ENCODE results near the gene RASAL1. TPM values are rescaled to one million over a fixed set of nuclear protein-coding genes. Genes with fewer than 3 reads are reported as not detected.

RASAL1 gene
- total and polyA plus RNA-seq, 2 experiments from 2014 or later, result 2.7 to 8.2 TPM

DNA sequence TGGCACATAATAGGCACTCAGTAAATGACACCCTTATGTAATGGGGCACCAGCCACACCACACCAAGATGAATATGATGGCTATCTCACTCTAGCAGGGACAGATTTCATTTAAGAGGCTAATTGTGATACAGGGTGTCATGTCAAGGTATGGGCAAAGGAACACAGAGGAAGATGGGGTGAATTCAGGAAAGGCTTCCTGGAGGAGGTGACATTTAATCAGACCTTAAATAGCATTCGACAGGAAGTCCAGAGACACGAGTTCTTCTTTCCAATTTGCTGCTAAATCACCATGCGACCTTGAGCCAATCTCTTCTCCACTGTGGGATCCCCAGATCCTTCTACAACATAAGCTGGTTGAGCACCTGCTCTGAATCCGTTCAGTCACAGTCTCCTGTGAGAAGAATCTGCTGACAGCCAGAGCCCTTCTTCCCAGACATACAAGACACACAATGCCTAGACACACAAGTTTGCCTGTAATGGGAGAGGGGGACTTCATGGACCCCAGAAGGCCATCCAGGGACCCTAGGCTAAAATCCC lies 80.5 kb downstream of the RASAL1 start:
- no peak for TF ChIP-seq NANOG (IDR thresholded peaks at IDR 0.05; ENCODE audit: borderline replicate concordance)
- TF ChIP-seq EZH2 (IDR thresholded peaks at IDR 0.05; ENCODE audit: low read depth, unreplicated experiment), result no peak
- TF ChIP-seq CREB1 (CRISPR knock-in tag; IDR thresholded peaks at IDR 0.05; ENCODE audit: low read depth), result no peak
- TF ChIP-seq POLR2AphosphoS5 (IDR thresholded peaks at IDR 0.05; ENCODE audit: low read depth), result no peak
- TF ChIP-seq, protein P1, sequence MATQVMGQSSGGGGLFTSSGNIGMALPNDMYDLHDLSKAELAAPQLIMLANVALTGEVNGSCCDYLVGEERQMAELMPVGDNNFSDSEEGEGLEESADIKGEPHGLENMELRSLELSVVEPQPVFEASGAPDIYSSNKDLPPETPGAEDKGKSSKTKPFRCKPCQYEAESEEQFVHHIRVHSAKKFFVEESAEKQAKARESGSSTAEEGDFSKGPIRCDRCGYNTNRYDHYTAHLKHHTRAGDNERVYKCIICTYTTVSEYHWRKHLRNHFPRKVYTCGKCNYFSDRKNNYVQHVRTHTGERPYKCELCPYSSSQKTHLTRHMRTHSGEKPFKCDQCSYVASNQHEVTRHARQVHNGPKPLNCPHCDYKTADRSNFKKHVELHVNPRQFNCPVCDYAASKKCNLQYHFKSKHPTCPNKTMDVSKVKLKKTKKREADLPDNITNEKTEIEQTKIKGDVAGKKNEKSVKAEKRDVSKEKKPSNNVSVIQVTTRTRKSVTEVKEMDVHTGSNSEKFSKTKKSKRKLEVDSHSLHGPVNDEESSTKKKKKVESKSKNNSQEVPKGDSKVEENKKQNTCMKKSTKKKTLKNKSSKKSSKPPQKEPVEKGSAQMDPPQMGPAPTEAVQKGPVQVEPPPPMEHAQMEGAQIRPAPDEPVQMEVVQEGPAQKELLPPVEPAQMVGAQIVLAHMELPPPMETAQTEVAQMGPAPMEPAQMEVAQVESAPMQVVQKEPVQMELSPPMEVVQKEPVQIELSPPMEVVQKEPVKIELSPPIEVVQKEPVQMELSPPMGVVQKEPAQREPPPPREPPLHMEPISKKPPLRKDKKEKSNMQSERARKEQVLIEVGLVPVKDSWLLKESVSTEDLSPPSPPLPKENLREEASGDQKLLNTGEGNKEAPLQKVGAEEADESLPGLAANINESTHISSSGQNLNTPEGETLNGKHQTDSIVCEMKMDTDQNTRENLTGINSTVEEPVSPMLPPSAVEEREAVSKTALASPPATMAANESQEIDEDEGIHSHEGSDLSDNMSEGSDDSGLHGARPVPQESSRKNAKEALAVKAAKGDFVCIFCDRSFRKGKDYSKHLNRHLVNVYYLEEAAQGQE (IDR thresholded peaks at IDR 0.05; ENCODE audit: unreplicated experiment), result no peak
- TF ChIP-seq, protein P2, sequence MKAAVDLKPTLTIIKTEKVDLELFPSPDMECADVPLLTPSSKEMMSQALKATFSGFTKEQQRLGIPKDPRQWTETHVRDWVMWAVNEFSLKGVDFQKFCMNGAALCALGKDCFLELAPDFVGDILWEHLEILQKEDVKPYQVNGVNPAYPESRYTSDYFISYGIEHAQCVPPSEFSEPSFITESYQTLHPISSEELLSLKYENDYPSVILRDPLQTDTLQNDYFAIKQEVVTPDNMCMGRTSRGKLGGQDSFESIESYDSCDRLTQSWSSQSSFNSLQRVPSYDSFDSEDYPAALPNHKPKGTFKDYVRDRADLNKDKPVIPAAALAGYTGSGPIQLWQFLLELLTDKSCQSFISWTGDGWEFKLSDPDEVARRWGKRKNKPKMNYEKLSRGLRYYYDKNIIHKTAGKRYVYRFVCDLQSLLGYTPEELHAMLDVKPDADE (IDR thresholded peaks at IDR 0.05), result no peak
- TF ChIP-seq JUNB (IDR thresholded peaks at IDR 0.05; ENCODE audit: unreplicated experiment), result no peak
- TF ChIP-seq, protein P3, sequence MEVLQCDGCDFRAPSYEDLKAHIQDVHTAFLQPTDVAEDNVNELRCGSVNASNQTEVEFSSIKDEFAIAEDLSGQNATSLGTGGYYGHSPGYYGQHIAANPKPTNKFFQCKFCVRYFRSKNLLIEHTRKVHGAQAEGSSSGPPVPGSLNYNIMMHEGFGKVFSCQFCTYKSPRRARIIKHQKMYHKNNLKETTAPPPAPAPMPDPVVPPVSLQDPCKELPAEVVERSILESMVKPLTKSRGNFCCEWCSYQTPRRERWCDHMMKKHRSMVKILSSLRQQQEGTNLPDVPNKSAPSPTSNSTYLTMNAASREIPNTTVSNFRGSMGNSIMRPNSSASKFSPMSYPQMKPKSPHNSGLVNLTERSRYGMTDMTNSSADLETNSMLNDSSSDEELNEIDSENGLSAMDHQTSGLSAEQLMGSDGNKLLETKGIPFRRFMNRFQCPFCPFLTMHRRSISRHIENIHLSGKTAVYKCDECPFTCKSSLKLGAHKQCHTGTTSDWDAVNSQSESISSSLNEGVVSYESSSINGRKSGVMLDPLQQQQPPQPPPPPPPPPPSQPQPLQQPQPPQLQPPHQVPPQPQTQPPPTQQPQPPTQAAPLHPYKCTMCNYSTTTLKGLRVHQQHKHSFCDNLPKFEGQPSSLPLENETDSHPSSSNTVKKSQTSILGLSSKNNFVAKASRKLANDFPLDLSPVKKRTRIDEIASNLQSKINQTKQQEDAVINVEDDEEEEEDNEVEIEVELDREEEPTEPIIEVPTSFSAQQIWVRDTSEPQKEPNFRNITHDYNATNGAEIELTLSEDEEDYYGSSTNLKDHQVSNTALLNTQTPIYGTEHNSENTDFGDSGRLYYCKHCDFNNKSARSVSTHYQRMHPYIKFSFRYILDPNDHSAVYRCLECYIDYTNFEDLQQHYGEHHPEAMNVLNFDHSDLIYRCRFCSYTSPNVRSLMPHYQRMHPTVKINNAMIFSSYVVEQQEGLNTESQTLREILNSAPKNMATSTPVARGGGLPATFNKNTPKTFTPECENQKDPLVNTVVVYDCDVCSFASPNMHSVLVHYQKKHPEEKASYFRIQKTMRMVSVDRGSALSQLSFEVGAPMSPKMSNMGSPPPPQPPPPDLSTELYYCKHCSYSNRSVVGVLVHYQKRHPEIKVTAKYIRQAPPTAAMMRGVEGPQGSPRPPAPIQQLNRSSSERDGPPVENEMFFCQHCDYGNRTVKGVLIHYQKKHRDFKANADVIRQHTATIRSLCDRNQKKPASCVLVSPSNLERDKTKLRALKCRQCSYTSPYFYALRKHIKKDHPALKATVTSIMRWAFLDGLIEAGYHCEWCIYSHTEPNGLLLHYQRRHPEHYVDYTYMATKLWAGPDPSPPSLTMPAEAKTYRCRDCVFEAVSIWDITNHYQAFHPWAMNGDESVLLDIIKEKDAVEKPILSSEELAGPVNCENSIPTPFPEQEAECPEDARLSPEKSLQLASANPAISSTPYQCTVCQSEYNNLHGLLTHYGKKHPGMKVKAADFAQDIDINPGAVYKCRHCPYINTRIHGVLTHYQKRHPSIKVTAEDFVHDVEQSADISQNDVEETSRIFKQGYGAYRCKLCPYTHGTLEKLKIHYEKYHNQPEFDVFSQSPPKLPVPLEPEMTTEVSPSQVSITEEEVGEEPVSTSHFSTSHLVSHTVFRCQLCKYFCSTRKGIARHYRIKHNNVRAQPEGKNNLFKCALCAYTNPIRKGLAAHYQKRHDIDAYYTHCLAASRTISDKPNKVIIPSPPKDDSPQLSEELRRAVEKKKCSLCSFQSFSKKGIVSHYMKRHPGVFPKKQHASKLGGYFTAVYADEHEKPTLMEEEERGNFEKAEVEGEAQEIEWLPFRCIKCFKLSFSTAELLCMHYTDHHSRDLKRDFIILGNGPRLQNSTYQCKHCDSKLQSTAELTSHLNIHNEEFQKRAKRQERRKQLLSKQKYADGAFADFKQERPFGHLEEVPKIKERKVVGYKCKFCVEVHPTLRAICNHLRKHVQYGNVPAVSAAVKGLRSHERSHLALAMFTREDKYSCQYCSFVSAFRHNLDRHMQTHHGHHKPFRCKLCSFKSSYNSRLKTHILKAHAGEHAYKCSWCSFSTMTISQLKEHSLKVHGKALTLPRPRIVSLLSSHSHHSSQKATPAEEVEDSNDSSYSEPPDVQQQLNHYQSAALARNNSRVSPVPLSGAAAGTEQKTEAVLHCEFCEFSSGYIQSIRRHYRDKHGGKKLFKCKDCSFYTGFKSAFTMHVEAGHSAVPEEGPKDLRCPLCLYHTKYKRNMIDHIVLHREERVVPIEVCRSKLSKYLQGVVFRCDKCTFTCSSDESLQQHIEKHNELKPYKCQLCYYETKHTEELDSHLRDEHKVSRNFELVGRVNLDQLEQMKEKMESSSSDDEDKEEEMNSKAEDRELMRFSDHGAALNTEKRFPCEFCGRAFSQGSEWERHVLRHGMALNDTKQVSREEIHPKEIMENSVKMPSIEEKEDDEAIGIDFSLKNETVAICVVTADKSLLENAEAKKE (CRISPR knock-in tag; IDR thresholded peaks at IDR 0.05), result no peak
- TF ChIP-seq EZH2phosphoT487 (IDR thresholded peaks at IDR 0.05; ENCODE audit: unreplicated experiment), result no peak
- TF ChIP-seq ZNF331 (CRISPR knock-in tag; IDR thresholded peaks at IDR 0.05; ENCODE audit: low read depth), result no peak
- no peak for TF ChIP-seq STAT1 (IDR thresholded peaks at IDR 0.05; ENCODE audit: unreplicated experiment)
- TF ChIP-seq ZNF114 (CRISPR knock-in tag; IDR thresholded peaks at IDR 0.05), result no peak
- TF ChIP-seq, protein P4, sequence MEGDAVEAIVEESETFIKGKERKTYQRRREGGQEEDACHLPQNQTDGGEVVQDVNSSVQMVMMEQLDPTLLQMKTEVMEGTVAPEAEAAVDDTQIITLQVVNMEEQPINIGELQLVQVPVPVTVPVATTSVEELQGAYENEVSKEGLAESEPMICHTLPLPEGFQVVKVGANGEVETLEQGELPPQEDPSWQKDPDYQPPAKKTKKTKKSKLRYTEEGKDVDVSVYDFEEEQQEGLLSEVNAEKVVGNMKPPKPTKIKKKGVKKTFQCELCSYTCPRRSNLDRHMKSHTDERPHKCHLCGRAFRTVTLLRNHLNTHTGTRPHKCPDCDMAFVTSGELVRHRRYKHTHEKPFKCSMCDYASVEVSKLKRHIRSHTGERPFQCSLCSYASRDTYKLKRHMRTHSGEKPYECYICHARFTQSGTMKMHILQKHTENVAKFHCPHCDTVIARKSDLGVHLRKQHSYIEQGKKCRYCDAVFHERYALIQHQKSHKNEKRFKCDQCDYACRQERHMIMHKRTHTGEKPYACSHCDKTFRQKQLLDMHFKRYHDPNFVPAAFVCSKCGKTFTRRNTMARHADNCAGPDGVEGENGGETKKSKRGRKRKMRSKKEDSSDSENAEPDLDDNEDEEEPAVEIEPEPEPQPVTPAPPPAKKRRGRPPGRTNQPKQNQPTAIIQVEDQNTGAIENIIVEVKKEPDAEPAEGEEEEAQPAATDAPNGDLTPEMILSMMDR (conservative IDR thresholded peaks at IDR 0.05; ENCODE audit: low read depth in 2 of 2), result no peak
- Mint-ChIP-seq H3K36me3 (ENCODE audit: low read depth) (no peaks in the 10 kb centered on the region), H3K27me3 (ENCODE audit: insufficient read depth, low read depth, poor library complexity) (peaks cover 24% of the 10 kb centered on the region), H3K9me3 (no peaks in the 10 kb centered on the region), H3K4me3 (no peak overlapping the region), H3K27ac (no peak overlapping the region), H3K4me1 (peaks cover 3% of the 10 kb centered on the region; the same call in 1 of the 3 replicates)
- Histone ChIP-seq H2AFZ (no peak overlapping the region), H3K36me3 (ENCODE audit: insufficient read depth) (no peaks in the 10 kb centered on the region), H3K79me2 (replicated peaks; ENCODE audit: insufficient read depth) (no peaks in the 10 kb centered on the region), H3K4me1 (ENCODE audit: insufficient read depth) (no peaks in the 10 kb centered on the region), H3K9me2 (ENCODE audit: insufficient read depth) (no peaks in the 10 kb centered on the region), H3F3A (replicated peaks; ENCODE audit: low read depth) (0 out of 2 replicates have a peak, but pooled peaks cover 5% of the 10 kb centered on the region), H3K4me2 (no peak overlapping the region), H3K27me3 (ENCODE audit: insufficient read depth) (peaks cover 25% of the 10 kb centered on the region), H3K4me3 (no peak overlapping the region), H3K27ac (ENCODE audit: low read depth) (no peak overlapping the region), H4K20me1 (replicated peaks; ENCODE audit: insufficient read depth) (0 out of 2 replicates have a peak, but pooled peaks cover 2% of the 10 kb centered on the region)
- DNase-seq (ENCODE audit: low spot score), result no peak
- ATAC-seq, result no peak

Measured in GM23338 (cell line).